Suprapubic skin (tissue), 4 donors: ENCODE data around the gene ALOX15B. TPM values are rescaled to one million over a fixed set of nuclear protein-coding genes. Genes with fewer than 3 reads are reported as not detected.
"Not testable (repeated sequence)": the region's sequence is repeated elsewhere in the genome, so short reads cannot be mapped to it uniquely, and the experiment has no call there.

Experiments used
- DNase-seq, 2 donors: peaks; one replicate each; pipeline ENCODE4 v3.0.0-alpha.2; 2019; ENCODE audit warnings: low spot score in 2 of 2
- H3K27ac ChIP-seq: fragments of 200-600 bp; sonication (generic); one replicate; pipeline ENCODE4 v1.5.1; 2019
- H3K27me3 ChIP-seq: fragments of 200-600 bp; sonication (generic); one replicate; pipeline ENCODE4 v1.5.1; 2019
- H3K36me3 ChIP-seq: fragments of 200-600 bp; sonication (generic); one replicate; pipeline ENCODE4 v1.5.1; 2019
- H3K4me1 ChIP-seq: fragments of 200-600 bp; sonication (generic); one replicate; pipeline ENCODE4 v1.5.1; 2019
- H3K4me3 ChIP-seq: fragments of 200-600 bp; sonication (generic); one replicate; pipeline ENCODE4 v1.5.1; 2019; ENCODE audit warnings: mild to moderate bottlenecking
- H3K9me3 ChIP-seq: fragments of 200-600 bp; sonication (generic); one replicate; pipeline ENCODE4 v1.5.1; 2019
- EP300 ChIP-seq: sonication (generic); formaldehyde crosslinking; IDR thresholded peaks from one replicate; pipeline ENCODE4 v1.6.1; 2017; ENCODE audit warnings: antibody characterized with exemption
- POLR2A ChIP-seq, 2 donors: fragments of 450-650 bp; IDR thresholded peaks; one replicate each; pipeline ENCODE4 v1.6.1; 2017; ENCODE audit warnings: antibody characterized with exemption in 2 of 2, mild to moderate bottlenecking in 2 of 2, moderate library complexity in 2 of 2
- POLR2AphosphoS5 ChIP-seq, 3 donors: sonication (generic); formaldehyde crosslinking; IDR thresholded peaks; one replicate each; pipeline ENCODE4 v1.6.1; 2017; ENCODE audit warnings: antibody characterized with exemption in 3 of 3
- WGBS: methylation state at CpG from one replicate; pipeline ENCODE4 v1.1.5; 2018; 5-methylcytosine and 5-hydroxymethylcytosine counted together
- total RNA-seq, 4 donors: library from RNA; depleted of rRNA; stranded (reverse); fragments of >200 nt; gene quantifications; one replicate each; pipeline ENCODE4 v1.1.0, GENCODE V29; 2016
- TF ChIP-seq, protein P1 (sequence below), 2 donors: fragments of 200-600 bp in 1 of 2; fragments of 450-650 bp in 1 of 2; sonication (generic) in 1 of 2; IDR thresholded peaks; one replicate each; pipeline ENCODE4 v1.5.1; 2016 to 2019; ENCODE audit warnings: antibody characterized with exemption in 2 of 2, mild to moderate bottlenecking in 1 of 2, moderate library complexity in 1 of 2

Gene ALOX15B
- total RNA-seq, 4 donors from 2014 or later: 44.8 to 156 (median 78.1) TPM

DNA sequence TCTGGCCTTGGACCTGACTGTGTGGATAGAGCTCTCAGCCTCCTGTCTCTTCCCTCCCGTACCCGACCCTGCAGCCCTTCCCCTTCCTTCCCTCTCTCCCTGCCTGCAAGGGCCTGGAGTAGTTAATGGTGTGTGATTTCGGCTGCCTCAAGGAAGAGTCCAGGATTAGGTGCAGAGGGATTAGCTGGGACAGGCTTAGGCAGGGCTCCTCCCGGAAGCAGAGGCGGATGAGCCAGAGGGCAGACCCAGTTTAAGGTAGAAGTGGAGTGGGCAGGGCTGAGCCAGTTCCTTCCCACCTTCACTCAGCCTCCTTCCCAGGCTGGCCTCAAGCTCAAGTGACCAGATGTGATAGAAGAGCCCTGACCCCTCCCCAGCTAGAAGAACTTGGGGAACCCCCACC is 19.7 kb upstream of the ALOX15B start:
- TF ChIP-seq EP300: no peak
- TF ChIP-seq, protein P1, sequence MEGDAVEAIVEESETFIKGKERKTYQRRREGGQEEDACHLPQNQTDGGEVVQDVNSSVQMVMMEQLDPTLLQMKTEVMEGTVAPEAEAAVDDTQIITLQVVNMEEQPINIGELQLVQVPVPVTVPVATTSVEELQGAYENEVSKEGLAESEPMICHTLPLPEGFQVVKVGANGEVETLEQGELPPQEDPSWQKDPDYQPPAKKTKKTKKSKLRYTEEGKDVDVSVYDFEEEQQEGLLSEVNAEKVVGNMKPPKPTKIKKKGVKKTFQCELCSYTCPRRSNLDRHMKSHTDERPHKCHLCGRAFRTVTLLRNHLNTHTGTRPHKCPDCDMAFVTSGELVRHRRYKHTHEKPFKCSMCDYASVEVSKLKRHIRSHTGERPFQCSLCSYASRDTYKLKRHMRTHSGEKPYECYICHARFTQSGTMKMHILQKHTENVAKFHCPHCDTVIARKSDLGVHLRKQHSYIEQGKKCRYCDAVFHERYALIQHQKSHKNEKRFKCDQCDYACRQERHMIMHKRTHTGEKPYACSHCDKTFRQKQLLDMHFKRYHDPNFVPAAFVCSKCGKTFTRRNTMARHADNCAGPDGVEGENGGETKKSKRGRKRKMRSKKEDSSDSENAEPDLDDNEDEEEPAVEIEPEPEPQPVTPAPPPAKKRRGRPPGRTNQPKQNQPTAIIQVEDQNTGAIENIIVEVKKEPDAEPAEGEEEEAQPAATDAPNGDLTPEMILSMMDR (IDR thresholded peaks at IDR 0.05): no peak
- no peak for TF ChIP-seq POLR2A (IDR thresholded peaks at IDR 0.05)
- no peak for TF ChIP-seq POLR2AphosphoS5 (IDR thresholded peaks at IDR 0.05)
- peaks cover 41% of the 10 kb centered on the region for H3K4me1 ChIP-seq
- no peak overlapping the region for H3K4me3 ChIP-seq
- DNase-seq: peak in 1 of 2 donors; percentile 62
- 41% methylated on average over 5 of the region's 5 CpGs for WGBS
- no peaks in the 10 kb centered on the region for H3K9me3 ChIP-seq
- H3K27me3 ChIP-seq: peaks cover 8% of the 10 kb centered on the region
- H3K27ac ChIP-seq: no peak overlapping the region
- no peaks in the 10 kb centered on the region for H3K36me3 ChIP-seq

DNA sequence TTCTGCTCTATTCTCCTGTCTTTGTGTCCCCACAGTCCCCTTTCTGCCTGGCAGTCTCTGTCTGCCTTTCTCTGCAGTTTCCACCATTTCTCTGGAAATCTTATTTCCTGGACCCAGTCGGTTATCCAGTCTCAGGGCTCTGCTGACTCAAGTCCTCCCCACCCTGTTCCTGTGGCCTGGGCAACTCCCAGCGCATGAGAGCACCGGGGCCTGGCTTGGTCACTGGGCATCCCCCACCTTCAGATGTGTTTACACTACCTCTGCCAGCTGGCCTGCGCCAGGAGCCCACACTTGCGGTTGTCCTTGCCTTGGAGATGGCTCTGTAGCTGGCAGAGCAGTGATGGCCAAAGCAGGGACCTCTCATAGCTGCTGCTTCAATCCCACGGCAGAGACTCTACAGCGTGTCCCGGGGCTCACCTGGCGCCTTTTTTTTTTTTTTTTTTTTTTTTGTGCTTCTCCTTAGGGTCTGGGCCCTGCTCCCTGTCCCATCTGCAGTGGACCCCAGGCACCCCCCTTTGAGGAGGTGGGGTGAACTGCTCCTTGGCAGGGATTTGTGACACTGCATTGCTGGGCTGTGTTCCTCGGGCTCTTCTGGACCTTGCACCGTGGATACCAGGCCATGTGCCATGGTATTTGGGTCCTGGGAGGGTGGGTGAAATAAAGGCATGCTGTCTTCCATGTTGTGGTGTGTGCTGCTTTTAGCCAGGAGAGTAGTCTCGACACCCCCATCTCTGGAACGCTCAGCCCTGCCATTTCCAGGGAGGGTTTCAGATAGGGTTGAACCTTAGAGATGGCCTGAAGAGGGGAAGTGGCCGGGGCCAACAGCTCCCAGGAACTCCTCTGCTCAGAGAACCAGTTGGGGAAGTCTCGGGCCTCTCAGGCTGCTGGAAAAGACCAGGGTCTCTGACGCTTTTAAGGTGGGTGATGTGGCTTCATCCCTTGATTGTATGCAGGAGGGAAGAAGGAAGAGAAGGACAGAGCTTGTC is 18.9 kb upstream of the ALOX15B start:
- DNase-seq: no peak
- H3K27ac ChIP-seq: no peak overlapping the region

DNA sequence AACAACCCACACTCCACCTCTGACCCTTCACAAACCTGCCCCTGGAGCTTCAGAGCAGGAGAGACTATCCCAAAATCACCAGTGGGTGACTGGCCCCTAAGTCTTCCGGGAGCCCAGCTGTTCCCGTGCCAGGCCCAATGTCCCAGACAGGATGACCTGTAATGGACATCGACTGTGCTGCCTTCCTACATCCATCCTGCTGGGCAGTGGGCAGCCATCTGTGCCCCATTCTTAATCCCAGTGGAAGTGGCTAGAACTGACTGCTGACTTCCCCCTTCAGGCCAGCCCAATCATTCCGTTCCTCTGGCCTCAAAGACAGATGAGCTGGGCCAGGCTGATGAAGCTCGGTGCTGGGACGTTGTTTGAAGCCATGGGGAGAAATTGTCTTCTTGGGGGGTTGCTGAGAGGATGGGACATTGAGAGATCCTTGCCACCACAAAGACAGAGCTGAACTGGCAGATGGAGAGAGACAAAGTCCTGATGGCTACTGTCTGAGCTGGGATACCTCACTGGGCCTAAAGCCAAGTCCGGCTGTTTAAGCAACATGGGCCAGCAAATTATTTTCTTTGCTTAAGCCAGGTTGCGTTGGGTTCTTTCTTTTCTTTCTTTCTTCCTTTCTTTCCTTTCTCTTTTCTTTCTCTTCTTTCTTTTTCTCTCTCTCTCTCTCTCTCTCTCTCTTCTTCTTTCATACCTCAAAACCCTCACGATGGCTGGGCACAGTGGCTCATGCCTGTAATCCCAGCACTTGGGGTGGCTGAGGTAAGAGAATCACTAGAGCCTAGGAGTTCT is 17.9 kb upstream of the ALOX15B start:
- H3K4me3 ChIP-seq: no peak overlapping the region
- no peak overlapping the region for H3K27ac ChIP-seq
- H3K4me1 ChIP-seq: peaks cover 38% of the 10 kb centered on the region
- 95% methylated on average over 9 of the region's 9 CpGs for WGBS
- DNase-seq: peak in 1 of 2 donors; percentile 24
- TF ChIP-seq EP300: no peak
- no peaks in the 10 kb centered on the region for H3K36me3 ChIP-seq
- H3K9me3 ChIP-seq: no peaks in the 10 kb centered on the region
- no peaks in the 10 kb centered on the region for H3K27me3 ChIP-seq

More for the DNA sequence above, 18.9 kb upstream of the ALOX15B start:
- H3K4me1 ChIP-seq: peaks cover 41% of the 10 kb centered on the region
- TF ChIP-seq, protein P1 (IDR thresholded peaks at IDR 0.05): no peak
- no peak for TF ChIP-seq POLR2A (IDR thresholded peaks at IDR 0.05)
- no peak for TF ChIP-seq EP300
- TF ChIP-seq POLR2AphosphoS5 (IDR thresholded peaks at IDR 0.05): no peak
- H3K9me3 ChIP-seq: no peaks in the 10 kb centered on the region
- H3K27me3 ChIP-seq: peaks cover 8% of the 10 kb centered on the region
- WGBS: 62% methylated on average over 16 of the region's 16 CpGs
- H3K4me3 ChIP-seq: no peak overlapping the region
- no peaks in the 10 kb centered on the region for H3K36me3 ChIP-seq

DNA sequence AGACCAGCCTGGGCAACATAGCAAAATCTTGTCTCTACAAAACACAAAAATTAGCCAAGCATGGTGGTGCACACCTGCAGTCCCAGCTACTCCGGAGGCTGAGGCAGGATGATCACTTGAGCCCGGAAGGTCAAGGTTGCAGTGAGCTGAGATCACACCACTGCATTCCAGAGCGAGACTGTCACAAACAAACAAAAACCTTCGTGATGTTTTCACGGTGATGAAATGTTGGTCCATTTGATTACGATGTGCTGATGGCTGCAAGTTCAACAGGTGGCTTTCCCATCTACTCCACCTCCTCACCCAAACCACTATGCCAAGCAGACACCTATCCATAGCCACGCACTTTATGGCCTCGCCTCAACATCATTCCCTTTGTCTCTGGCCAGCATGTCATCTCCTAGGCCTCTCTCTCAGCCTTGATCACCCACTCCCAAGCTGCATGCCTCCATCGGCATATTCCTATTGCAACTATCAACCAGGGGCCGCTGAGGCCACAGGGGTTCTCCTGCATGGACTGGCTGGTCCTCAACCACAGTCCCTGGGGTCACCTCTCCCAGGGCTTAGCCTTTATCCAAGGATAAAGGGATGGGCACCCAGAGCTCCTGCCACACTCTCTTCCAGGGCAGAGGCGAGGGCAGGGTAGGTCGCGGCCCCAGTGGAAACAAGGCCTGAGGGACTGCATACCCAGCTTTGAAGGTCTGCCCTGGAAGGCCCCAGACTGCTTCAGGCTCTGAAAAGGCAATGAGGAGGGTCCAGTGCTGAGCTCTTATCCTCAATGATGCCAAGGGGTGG is 17.1 kb upstream of the ALOX15B start:
- Histone ChIP-seq H3K4me1 (peaks cover 30% of the 10 kb centered on the region), H3K27ac (no peak overlapping the region), H3K27me3 (no peaks in the 10 kb centered on the region), H3K9me3 (no peaks in the 10 kb centered on the region), H3K4me3 (no peak overlapping the region), H3K36me3 (no peaks in the 10 kb centered on the region)
- DNase-seq: peak in 1 of 2 donors; percentile 17
- TF ChIP-seq, protein P1 (IDR thresholded peaks at IDR 0.05): no peak
- TF ChIP-seq POLR2A (IDR thresholded peaks at IDR 0.05): no peak
- TF ChIP-seq EP300: no peak
- TF ChIP-seq POLR2AphosphoS5 (IDR thresholded peaks at IDR 0.05): no peak
- WGBS: 89% methylated on average over 10 of the region's 13 CpGs

DNA sequence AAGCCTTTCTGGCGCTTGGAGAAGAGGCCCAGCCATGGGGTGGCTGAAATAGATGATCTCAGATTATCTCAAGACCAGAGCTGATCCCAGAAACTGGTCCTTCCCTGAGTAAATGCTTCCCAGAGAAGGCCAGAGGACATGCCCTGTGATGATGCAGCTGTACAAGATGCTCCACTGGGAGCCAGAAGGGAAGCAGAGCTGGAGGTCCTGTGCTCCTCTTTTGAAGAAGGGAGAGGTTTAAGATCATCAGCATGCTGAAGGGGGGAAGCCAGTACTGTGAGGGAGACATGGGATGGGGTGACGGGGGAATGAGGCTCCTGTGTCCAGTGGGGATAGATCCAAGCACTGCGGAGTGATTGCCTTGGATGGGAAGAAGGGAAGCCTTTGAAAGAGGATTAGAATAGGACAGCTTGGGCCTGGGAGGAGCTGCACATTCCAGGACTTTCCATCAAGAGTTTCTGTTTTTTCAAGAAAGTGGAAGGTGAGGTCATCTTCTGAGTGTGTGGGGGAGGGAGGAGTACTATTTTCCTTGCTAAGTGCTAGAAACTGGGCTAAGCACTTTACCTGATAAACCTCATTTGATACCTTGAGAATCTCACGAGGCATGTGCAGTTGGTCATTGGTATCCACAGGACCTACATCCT is 16.4 kb upstream of the ALOX15B start:
- WGBS: 88% methylated on average over 4 of the region's 4 CpGs
- H3K4me1 ChIP-seq: peaks cover 23% of the 10 kb centered on the region
- H3K27me3 ChIP-seq: peaks cover 4% of the 10 kb centered on the region

DNA sequence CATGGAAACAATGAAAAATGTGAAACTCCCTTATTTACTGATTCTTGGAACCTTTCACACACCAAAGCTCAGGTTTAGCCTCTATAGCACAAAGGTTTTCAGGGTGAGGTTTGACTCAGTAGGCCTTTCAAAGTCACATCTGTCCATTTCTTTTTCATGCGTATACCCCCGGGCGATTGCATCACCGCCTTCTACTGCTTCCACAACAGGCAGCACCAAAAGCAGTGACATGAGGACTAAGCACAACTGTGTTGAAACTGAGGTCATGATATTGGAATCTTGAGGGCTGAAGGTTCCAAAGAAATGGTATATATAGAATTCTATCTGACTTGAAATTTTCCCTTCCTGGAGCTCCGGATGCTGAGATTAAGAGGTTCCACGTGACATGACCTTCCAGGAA is 14.7 kb upstream of the ALOX15B start:
- H3K4me3 ChIP-seq: not testable (repeated sequence)
- WGBS: 87% methylated on average over 6 of the region's 6 CpGs

More for the DNA sequence above, 16.4 kb upstream of the ALOX15B start:
- Histone ChIP-seq H3K27ac (no peak overlapping the region), H3K36me3 (no peaks in the 10 kb centered on the region), H3K4me3 (no peak overlapping the region), H3K9me3 (no peaks in the 10 kb centered on the region)
- no peak for DNase-seq
- TF ChIP-seq, protein P1 (IDR thresholded peaks at IDR 0.05): no peak

More for the DNA sequence above, 14.7 kb upstream of the ALOX15B start:
- not testable (repeated sequence) for H3K27ac ChIP-seq, H3K4me1 ChIP-seq, H3K36me3 ChIP-seq, DNase-seq, H3K9me3 ChIP-seq
- peaks cover 16% of the 10 kb centered on the region for H3K27me3 ChIP-seq
